Adrenal gland (tissue), 12 donors: ENCODE measurements around the gene ATP2B3. TPM values are rescaled to one million over a fixed set of nuclear protein-coding genes. Genes with fewer than 3 reads are reported as not detected.

ENCODE experiments used
- DNase-seq, 7 donors: peaks; one replicate each; pipeline ENCODE4 v3.0.0-alpha.2; 2019 to 2020
- H3K27ac ChIP-seq, 5 donors: fragments of 200-600 bp; sonication (generic) in 4 of 5; 1 replicate in 3 of 5; 2 replicates in 2 of 5; pipeline versions ENCODE4 v1.5.1 to v1.8.0; 2016 to 2020; ENCODE audit warnings: mild to moderate bottlenecking in 1 of 5
- H3K27me3 ChIP-seq: fragments of 200-600 bp; 2 replicates; pipeline ENCODE4 v1.8.0; 2021
- H3K36me3 ChIP-seq, 2 donors: fragments of 200-600 bp; replicated peaks in 1 of 2; 1 replicate in 1 of 2; 2 replicates in 1 of 2; pipeline versions ENCODE4 v1.5.1 to v1.8.0; 2018 to 2022
- H3K4me1 ChIP-seq, 2 donors: fragments of 200-600 bp; replicated peaks in 1 of 2; 1 replicate in 1 of 2; 2 replicates in 1 of 2; pipeline versions ENCODE4 v1.5.1 to v1.8.0; 2018 to 2021
- H3K4me3 ChIP-seq, 4 donors: fragments of 200-600 bp; sonication (generic) in 3 of 4; one replicate each; pipeline ENCODE4 v1.5.1; 2016 to 2018
- H3K9me3 ChIP-seq, 3 donors: fragments of 200-600 bp; sonication (generic) in 1 of 3; replicated peaks in 1 of 3; 1 replicate in 2 of 3; 2 replicates in 1 of 3; pipeline versions ENCODE4 v1.5.1 to v1.8.0; 2016 to 2021
- CTCF ChIP-seq, 6 experiments: fragments of 450-650 bp in 4 of 6; fragments of 200-600 bp in 2 of 6; sonication (generic) in 1 of 6; IDR thresholded peaks; 1 replicate in 5 of 6; 2 replicates in 1 of 6; pipeline versions ENCODE4 v1.5.1 to v1.8.0; 2016 to 2021; ENCODE audit warnings: antibody characterized with exemption in 6 of 6, mild to moderate bottlenecking in 2 of 6, moderate library complexity in 1 of 6
- POLR2A ChIP-seq, 2 donors: fragments of 450-650 bp; IDR thresholded peaks; one replicate each; pipeline ENCODE4 v1.6.1; 2017; ENCODE audit warnings: antibody characterized with exemption in 2 of 2, mild to moderate bottlenecking in 2 of 2, moderate library complexity in 1 of 2
- WGBS, 4 donors: extraction: QIAGEN DNeasy Blood & Tissue Kit in 2 of 4; methylation state at CpG; one replicate each; pipeline versions ENCODE4 v1.1.5 to v1.1.7; 2013 to 2017; 5-methylcytosine and 5-hydroxymethylcytosine counted together
- intact Hi-C, 2 donors: fragments of 100-400 bp; cut with DNase I; formaldehyde crosslinking; loops; one replicate each; pipeline versions ENCODE4 v1.14.1 to v1.15.0; 2022 to 2023
- polyA plus RNA-seq, 3 donors: library from polyadenylated mRNA; stranded (reverse); fragments of 200-250 nt in 2 of 3; fragments of 350-450 nt in 1 of 3; fragmentation: Illumina TruSeq in 1 of 3; extraction: RNeasy Lipid Tissue Mini Kit (QIAGEN cat#74804) in 1 of 3; gene quantifications; one replicate each; pipeline ENCODE4 v1.2.3, GENCODE V29; 2013 to 2014
- total RNA-seq, 9 donors: library from RNA; depleted of rRNA in 4 of 9; stranded (reverse); fragments of >200 nt in 4 of 9; fragments of 120-200 nt in 1 of 9; fragmentation: NEBNext Ultra II Directional in 1 of 9; extraction: Animal tissue kit (Norgen Biotek cat#: 25700) in 1 of 9; gene quantifications; one replicate each; pipeline versions ENCODE4 v1.1.0 to v1.2.4, GENCODE V29; 2013 to 2023
- donor health status: healthy with polysubstance abuse.
- donor health status: Bipolar disorder and iron deficiency.
- donor health status: DM: yes; HTN: yes; CAD: no.
- donor health status: DM: no; HTN: no; CAD: no.
- donor health status: DM: no; HTN: no; CAD: no.
- donor health status: DM: yes; HTN: yes; CAD: no.

The ATP2B3 gene
- total and polyA plus RNA-seq, 12 donors = 1.1 to 46.4 (median 15.4) TPM

- Histone ChIP-seq H3K27me3 (peaks cover 10% of the 10 kb centered on the region), H3K4me1 (no peaks in the 10 kb centered on the region), H3K4me3 (no peak overlapping the region), H3K36me3 (no peaks in the 10 kb centered on the region), H3K9me3 (no peaks in the 10 kb centered on the region), H3K27ac (no peak overlapping the region)
- TF ChIP-seq CTCF (IDR thresholded peaks at IDR 0.05) (peak; percentile 42 to 72 (median 62)), POLR2A (IDR thresholded peaks at IDR 0.05) (no peak)
- intact Hi-C loops = loop anchor here (5.0 to 10.0 kb wide), 2 partner anchors 90 to 118 kb away; partner anchors contain the start of genes DUSP9 (in 1 of the 2) and PNCK (in 1 of the 2)
- peak; percentile 70 to 88 (median 78) for DNase-seq
- WGBS, 4 donors = 22 to 83% (median 40%) methylated on average over 4 to 17 of the region's 17 CpGs
Measured at GRCh38 chrX:153554519-153555167, 37.2 kb downstream of the ATP2B3 start.

GRCh38 chrX:153556767-153557166 lies 39.3 kb downstream of the ATP2B3 start:
- no peak overlapping the region for H3K4me3 ChIP-seq
- DNase-seq = no peak
- TF ChIP-seq CTCF (IDR thresholded peaks at IDR 0.05) = no peak
- TF ChIP-seq POLR2A (IDR thresholded peaks at IDR 0.05) = no peak
- no peaks in the 10 kb centered on the region for H3K36me3 ChIP-seq
- H3K4me1 ChIP-seq = no peaks in the 10 kb centered on the region
- no peaks in the 10 kb centered on the region for H3K9me3 ChIP-seq
- H3K27ac ChIP-seq = no peak overlapping the region
- WGBS, 4 donors = 88 to 100% (median 91%) methylated on average over 2 to 12 of the region's 12 CpGs
- peaks cover 12% of the 10 kb centered on the region for H3K27me3 ChIP-seq
- intact Hi-C loops = loop anchor here in 1 of 2 donors (10.0 kb wide), 1 partner anchor 88 kb away; the partner anchor contains the start of gene DUSP9

GRCh38 chrX:153557618-153558355 lies 40.3 kb downstream of the ATP2B3 start:
- no peak overlapping the region for H3K4me3 ChIP-seq
- H3K9me3 ChIP-seq = no peaks in the 10 kb centered on the region
- TF ChIP-seq POLR2A (IDR thresholded peaks at IDR 0.05) (no peak), CTCF (IDR thresholded peaks at IDR 0.05) (no peak)
- H3K4me1 ChIP-seq = no peaks in the 10 kb centered on the region
- H3K27me3 ChIP-seq = peaks cover 12% of the 10 kb centered on the region
- H3K36me3 ChIP-seq = no peaks in the 10 kb centered on the region
- 82 to 100% (median 85%) methylated on average over 1 to 19 of the region's 19 CpGs for whole genome bisulfite sequencing, 4 donors
- no peak for DNase-seq
- no peak overlapping the region for H3K27ac ChIP-seq
- intact Hi-C loops = loop anchor here in 1 of 2 donors (10.0 kb wide), 1 partner anchor 87 kb away; the partner anchor contains the start of gene DUSP9

GRCh38 chrX:153560000-153560399 lies 42.6 kb downstream of the ATP2B3 start:
- Histone ChIP-seq H3K4me1 (no peaks in the 10 kb centered on the region), H3K36me3 (no peaks in the 10 kb centered on the region), H3K4me3 (no peak overlapping the region), H3K27ac (no peak overlapping the region), H3K27me3 (peaks cover 12% of the 10 kb centered on the region), H3K9me3 (no peaks in the 10 kb centered on the region)
- 49 to 78% (median 59%) methylated on average over 3 to 9 of the region's 9 CpGs for WGBS, 4 donors
- TF ChIP-seq CTCF (IDR thresholded peaks at IDR 0.05) (no peak), POLR2A (IDR thresholded peaks at IDR 0.05) (no peak)
- no peak for DNase-seq
- intact Hi-C loops = loop anchor here in 1 of 2 donors (10.0 kb wide), 1 partner anchor 85 kb away; the partner anchor contains the start of gene DUSP9
